Mononuclear cell (primary cell): ENCODE results near the gene LHFPL4. TPM values are rescaled to one million over a fixed set of nuclear protein-coding genes. Genes with fewer than 3 reads are reported as not detected.

Source experiments
- H3K27me3 ChIP-seq: 2 replicates; pipeline ENCODE4 v1.6.0; 2011; ENCODE audit warnings: low read length, control low read depth; ENCODE audit not compliant: insufficient read depth
- H3K4me1 ChIP-seq: 2 replicates; pipeline ENCODE4 v1.5.1; 2011; ENCODE audit warnings: mild to moderate bottlenecking, low read length, control low read depth; ENCODE audit not compliant: insufficient read depth
- H3K4me3 ChIP-seq: 2 replicates; pipeline ENCODE4 v1.5.1; 2011; ENCODE audit warnings: mild to moderate bottlenecking, low read length, moderate library complexity
- H3K9me3 ChIP-seq: 2 replicates; pipeline ENCODE4 v1.5.1; 2011; ENCODE audit warnings: low read depth, mild to moderate bottlenecking, control low read depth, low read length
- total RNA-seq: library from RNA; depleted of rRNA; stranded (reverse); fragments of >200 nt; gene quantifications from one replicate; pipeline ENCODE4 v1.2.3, GENCODE V29; 2012

The LHFPL4 gene
- total RNA-seq, 1 donor = not detected

DNA sequence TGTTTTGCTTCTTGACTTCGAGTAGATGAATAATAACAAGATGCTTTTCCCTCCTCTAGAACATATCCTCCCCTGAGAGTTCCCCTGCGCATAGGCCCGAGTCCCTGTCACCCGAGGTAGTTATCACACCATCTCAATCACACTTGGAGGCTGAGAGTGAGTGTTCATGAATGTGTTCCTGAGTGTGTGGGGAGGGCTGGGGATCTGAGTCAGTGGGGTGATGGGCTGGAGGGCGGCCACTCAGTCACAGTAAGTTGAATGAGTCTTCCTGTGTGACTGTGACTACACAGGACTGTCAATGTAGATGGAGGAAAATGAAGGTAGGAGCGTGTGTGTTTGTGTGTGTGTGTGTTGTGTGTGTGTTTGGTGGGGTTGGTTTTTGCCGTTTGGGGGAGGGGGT lies 85.2 kb downstream of the LHFPL4 start:
- Histone ChIP-seq H3K4me3 (no peak overlapping the region), H3K4me1 (no peaks in the 10 kb centered on the region), H3K27me3 (no peaks in the 10 kb centered on the region)

DNA sequence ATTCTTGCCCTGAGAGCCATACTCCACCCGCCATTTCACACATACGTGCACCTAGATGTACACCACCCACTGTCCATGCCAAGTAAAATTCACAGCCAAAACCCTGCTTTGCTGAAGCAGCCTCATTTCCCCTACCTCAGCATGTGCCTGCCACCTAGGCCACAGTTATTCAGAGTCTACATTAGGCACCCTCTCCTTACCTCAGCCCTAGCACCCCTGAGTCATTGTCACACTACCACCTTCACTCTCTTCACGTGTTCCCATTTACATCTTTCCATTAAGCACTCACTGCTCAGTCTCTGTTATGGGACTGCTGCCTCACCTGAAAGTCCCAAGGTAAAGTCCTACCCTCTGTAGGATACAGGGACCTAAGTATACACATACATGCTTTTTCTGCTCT lies 86.2 kb downstream of the LHFPL4 start:
- Histone ChIP-seq H3K4me1 (no peaks in the 10 kb centered on the region), H3K9me3 (no peaks in the 10 kb centered on the region), H3K27me3 (no peaks in the 10 kb centered on the region), H3K4me3 (no peak overlapping the region)

More for the DNA sequence above, 85.2 kb downstream of the LHFPL4 start:
- no peaks in the 10 kb centered on the region for H3K9me3 ChIP-seq

DNA sequence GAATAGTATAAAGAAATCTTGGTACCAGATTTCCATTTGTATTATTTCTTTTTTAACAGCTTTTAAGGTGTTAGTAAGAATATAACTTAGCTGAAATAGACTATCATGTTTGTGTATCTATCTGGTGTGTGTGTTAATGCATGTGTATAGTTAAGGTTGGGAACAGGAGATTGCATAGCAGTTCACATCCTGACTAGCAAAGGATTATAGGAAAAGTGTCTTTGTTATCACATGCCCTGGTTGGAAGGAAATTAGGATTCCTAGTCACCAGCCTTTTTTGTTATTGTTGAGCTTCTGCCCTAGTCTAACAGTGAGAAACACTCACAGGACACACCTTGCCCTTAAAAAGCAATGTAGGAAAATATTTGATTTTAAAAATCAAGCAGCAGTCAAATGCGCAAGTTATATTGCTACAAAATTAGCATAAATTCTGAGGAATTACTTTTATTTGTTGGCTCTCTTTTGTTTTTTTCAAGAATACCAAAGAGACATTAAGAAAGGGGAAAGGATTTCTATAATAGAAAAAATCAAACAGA lies 98.0 kb downstream of the LHFPL4 start:
- Histone ChIP-seq H3K27me3 (no peaks in the 10 kb centered on the region), H3K4me1 (no peaks in the 10 kb centered on the region), H3K9me3 (no peaks in the 10 kb centered on the region), H3K4me3 (no peak overlapping the region)

DNA sequence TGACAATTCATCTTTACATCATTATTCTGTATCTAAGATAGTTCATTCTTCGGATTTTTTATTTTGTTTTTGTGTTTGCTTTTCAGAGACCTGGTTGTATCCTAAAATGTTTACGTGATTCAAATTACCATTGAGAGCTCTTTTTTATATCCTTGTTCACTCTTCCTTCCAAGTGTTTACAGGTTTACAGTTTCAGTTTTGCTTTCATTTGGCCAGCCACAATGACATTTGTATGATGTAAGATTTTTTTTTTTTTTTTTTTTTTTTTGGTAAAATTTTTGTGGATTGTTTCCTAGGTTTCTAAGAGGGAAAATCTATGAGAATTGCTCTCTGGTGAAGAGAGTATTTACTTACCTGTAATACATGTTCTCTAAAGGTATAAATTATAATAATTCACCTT lies 101.2 kb downstream of the LHFPL4 start:
- no peaks in the 10 kb centered on the region for H3K9me3 ChIP-seq
- H3K4me1 ChIP-seq = no peaks in the 10 kb centered on the region
- no peak overlapping the region for H3K4me3 ChIP-seq
- H3K27me3 ChIP-seq = no peaks in the 10 kb centered on the region

DNA sequence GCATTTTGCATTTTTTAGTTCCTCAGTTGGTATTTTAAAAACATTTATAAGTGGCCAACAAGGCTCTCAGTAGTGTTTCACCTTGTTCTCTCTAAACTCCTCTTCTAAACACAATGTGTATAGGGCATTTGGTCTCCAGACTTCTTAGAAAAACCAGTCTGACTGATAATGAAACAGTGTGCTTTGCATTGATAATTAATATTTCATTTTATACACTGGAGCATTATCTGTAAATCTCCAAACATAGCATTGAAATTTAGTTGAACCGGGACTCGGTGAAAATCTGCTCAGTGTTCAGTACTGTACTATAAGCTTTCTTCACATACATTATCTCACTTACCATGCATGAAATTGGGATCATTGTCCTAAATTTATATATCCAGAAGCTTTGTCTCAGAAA lies 102.6 kb downstream of the LHFPL4 start:
- Histone ChIP-seq H3K4me1 (no peaks in the 10 kb centered on the region), H3K27me3 (no peaks in the 10 kb centered on the region), H3K9me3 (no peaks in the 10 kb centered on the region), H3K4me3 (no peak overlapping the region)

DNA sequence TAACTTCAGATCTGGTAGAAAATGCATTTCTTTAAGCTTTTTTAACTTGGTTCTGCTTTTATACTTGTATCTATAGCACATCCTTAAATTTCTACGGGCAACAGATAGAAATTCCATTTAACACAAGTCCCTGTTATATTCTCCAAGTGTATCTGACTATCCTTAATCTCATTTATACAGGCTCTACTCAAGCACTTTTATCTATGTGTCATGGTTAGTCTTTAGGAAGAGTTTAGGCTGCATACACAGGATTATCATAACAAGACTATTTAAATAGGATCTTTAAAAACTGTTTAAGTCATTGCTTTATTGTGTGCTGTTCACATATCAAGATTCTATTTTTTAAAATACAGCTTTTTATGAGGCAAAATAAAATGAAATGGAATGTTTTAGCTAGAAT lies 103.5 kb downstream of the LHFPL4 start:
- Histone ChIP-seq H3K4me3 (no peak overlapping the region), H3K27me3 (no peaks in the 10 kb centered on the region), H3K9me3 (no peaks in the 10 kb centered on the region), H3K4me1 (no peaks in the 10 kb centered on the region)

DNA sequence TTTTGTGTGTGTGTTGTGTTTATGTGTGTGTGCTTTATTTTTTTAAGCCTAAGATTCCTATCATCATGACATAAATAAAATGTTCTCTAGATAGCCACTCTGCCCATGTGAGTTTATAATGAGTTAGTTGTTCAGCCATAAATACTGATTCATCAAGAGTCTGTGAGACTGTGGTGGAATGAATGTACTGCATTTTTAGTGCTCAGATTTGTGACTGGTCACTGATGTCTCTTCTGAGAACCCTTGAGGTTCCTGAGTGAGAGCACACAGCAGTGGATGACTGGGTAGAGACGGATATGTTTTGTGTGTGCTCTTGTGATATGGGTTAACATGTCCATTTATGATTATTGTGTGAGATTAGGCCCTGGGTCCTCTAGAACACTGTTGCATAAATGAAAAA lies 105.0 kb downstream of the LHFPL4 start:
- Histone ChIP-seq H3K4me1 (no peaks in the 10 kb centered on the region), H3K9me3 (no peaks in the 10 kb centered on the region), H3K4me3 (no peak overlapping the region), H3K27me3 (no peaks in the 10 kb centered on the region)

Other genes with a start within 250 kb of the LHFPL4 start
- gene THUMPD3, start 190.8 kb downstream of the LHFPL4 start, total RNA-seq = 62.0 TPM
- 79.2 TPM for gene SETD5, start 156.2 kb downstream of the LHFPL4 start, total RNA-seq
- 98.2 TPM for gene MTMR14, start 95.7 kb upstream of the LHFPL4 start, total RNA-seq
- gene CPNE9, start 150.0 kb upstream of the LHFPL4 start, total RNA-seq = not detected
- 40.9 TPM for gene BRPF1, start 177.9 kb upstream of the LHFPL4 start, total RNA-seq
- gene OGG1, start 196.1 kb upstream of the LHFPL4 start, total RNA-seq = 7.8 TPM
- gene CAMK1, start 216.1 kb upstream of the LHFPL4 start, total RNA-seq = 24.7 TPM
- 28.8 TPM for gene TADA3, start 238.7 kb upstream of the LHFPL4 start, total RNA-seq
- gene ARPC4, start 239.3 kb upstream of the LHFPL4 start, total RNA-seq = 284 TPM